Stimulated activated CD4-positive, alpha-beta T cell treated with anti-CD3 and anti-CD28 coated beads, Interleukin-1b, Interleukin-23, amount 100 ng/mL, for 4 hours (primary cell): ENCODE results near the gene ZFHX2.
"Not testable (repeated sequence)": the region's sequence is repeated elsewhere in the genome, so short reads cannot be mapped to it uniquely, and the experiment has no call there.

Experiments
- DNase-seq, 2 donors: peaks; one replicate each; pipeline ENCODE4 v3.0.0-alpha.2; 2020; ENCODE audit warnings: low read depth in 2 of 2

ZFHX2 gene

DNA sequence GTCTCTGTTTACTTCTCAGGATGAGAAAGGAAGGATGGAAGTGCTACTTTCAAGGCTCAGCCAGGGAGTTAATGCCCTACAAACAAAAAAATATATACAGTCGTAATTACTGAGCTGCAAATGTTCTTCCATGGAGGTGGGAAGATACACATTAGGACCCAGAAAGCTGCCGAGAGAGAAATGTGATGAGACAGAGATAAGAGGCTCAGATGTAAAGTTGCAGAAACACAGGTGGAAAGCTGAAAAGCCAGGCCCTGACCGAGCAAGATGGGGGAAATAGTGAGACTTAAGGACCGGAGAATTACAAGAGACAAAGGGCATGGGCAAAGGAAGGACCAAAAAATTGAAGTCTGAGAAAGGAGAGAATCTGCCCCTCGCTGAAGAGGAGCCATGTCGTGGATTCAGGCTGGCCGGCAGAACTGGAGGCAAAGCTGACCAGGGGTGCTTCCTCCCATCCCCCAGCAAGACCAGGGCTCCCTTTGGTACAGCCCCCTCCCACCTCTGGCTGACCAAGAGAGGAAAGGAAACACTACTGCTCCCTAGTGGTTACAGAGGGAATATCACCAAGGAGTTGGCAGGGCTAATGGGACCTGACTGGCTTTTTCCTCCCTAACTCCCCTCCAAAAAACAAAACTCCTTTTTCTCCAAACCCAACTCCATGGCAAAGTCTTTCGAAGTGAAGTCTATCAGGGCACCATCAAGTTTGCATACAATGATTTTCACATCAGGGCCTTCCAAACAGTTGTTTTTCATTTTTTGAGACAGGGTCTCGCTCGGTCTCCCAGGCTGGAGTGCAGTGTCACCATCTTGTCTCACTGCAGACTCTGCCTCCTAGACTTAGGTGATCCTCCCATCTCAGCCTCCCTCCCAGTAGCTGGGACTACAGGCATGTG is 12.1 kb downstream of the ZFHX2 start:
- DNase-seq = no peak

DNA sequence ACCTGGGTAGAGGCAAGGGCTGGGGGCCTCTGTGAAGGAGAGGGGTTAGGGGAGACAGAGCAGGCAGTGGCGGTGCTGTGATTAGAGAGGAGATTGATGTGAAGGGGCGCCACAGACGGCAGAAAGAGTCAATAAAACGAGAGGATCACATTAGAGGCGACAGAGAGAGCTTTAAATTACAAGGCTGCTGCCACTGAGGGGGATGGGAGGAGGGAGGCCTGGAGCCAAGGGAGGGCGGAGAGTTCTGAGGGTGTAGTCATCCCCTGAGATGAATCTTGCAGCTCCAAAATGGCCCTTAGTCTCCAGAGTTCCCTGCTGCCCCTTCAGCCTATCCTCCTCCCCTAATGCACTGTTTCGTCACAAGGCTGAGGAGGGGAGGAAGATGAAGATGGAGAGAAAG is 12.8 kb downstream of the ZFHX2 start:
- DNase-seq = no peak

DNA sequence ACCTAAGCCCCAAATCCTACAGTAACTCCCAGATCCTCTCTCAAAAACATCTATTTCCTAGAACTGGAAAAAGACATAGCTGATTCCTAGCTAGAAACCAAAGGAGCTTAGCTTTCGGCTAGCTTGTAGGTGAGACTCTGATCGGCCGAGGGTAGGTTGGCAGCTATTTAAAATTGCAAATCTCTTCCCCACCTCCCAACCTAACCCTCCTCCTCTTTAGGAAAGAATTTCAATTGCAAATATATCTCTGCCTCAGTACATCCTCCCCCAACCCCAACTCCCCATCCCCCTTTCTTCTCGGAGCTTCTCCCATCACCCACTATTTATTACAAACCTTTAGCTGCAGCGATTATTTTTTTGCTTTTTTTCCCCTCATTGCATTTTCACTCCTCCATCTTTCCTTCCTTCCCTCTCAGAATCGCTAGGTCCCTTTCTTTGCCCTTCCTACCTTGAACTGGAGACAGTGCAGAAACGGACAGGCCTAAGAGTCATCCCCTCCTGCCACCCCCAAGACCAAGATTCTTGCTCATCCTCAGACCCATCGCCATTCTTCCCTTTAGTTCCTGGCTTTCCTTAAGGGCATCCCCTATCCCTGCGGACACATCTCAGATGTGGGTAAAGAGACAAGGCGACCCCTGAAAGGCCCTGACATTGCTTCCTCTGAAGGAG is 13.4 kb downstream of the ZFHX2 start:
- DNase-seq = no peak

DNA sequence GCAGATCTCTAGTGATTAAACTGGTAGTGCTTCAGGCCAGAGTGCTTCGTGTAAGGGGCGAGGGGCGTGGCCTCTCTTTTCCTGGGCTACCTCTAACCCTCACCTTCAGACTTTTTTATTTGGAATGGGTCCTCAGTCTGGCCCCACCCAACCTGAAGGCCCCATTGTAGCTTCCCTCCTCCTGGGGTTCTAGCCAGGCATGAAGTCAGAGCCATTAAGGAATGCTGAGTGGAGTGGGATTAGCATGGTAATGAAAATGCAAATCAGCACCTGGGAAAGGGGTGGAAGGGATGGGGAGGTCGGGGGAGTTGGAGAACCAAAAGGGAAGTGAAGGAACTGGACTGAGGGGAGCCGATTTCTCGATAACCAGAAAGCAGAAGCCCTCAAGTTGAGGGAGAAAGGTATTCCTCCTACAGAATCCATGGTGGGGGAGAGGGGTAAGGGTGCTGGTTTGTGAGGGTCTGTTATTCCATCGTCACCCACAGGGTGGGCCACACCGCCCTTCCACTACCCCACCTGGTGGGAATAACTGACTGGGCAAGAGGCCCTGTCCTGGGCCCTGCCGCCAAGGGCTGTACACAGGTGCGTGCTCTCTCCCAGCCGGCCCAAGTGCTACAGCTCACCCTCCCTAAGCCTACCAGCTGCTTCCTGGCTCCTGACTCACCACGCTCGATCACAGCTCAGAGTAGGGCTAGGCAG is 14.1 kb downstream of the ZFHX2 start:
- no peak for DNase-seq

DNA sequence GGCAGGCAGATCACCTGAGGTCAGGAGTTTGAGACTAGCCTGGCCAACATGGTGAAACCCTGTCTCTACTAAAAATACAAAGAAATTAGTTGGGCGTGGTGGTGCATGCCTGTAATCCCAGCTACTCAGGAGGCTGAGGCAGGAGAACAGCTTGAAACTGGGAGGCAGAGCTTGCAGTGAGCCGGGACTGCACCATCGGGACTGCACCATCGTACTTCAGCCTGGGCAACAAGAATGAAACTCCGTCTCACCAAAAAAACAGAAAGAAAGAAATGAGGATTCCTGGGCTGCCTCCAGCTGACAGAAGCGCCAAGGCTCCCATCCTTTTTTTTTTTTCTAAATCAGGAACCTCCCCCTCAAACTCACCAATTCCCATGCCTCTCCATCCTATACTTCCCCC is 14.7 kb downstream of the ZFHX2 start:
- DNase-seq = not testable (repeated sequence)

DNA sequence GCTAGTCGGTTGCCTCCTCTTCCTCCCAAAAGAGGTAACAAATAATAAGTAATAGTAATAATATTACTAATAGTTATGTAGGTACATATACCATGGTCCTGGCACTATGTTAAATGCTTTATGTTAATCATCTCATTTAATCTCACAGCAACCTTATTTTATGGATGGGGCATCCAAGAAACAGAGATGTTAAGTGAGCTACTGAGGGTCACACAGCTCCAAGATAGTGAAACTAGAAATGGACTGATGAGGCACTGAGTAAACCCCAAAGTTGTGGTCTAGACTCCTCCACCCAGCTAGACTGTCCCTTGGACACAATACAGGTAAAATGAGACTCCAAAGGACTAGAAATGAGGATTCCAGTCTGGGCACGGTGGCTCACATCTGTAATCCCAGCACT is 15.1 kb downstream of the ZFHX2 start:
- DNase-seq = no peak

DNA sequence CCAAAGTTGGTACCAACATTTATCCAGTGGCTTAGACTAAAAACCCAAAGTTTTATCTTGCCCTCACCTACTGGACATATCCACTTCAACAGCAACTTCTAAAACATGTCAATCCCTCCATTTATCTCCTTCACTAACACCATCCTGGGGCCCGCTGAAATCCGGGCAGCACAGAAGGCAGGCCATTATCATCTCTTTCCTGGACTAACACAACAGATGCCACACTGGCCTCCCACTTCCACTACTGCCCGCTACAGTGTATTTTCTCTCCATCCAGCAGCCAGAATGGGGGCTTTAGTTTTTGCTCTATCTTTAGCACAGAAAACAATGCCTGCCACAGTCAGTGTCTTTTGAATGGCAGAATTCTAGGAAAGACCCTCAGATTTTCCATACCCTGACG is 15.6 kb downstream of the ZFHX2 start:
- DNase-seq = no peak

DNA sequence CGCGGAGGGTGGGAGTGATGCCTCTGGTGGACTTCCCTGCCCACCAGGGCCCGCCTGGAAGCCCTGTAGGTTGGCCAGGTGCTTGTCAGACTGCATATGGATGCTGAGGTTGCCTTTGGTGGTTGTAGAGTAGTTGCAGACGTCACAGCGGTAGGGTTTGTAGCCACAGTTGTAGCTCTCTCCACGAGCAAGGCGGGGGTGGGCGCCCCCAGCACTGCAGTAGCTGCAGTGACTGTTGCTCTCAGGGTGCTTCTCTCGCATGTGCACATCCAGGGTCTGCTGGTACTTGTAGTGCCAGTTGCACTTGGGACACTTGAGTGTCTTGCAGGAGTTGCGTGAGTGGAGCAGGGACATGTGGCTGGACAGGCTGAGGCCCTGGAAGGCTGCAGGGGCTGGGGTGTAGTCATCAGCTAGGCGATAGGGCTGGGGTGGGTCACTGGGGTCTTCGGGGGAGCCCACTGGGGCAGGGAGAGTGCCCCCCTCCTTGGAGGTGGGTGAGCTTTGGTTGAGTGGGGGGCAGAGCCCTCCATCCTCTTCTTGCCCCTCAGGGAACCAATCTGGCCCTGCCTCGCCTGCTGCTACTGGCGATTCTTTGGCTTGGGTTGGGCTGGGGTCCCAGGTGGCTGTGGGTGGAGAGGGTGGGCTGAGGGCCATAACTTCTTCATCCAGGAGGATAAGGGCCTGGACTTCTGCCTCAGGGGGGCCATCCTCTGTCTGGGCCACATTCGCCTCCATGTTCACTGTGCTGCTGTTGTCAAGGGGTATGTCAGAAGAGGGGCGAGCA is 17.7 kb downstream of the ZFHX2 start:
- DNase-seq = no peak

DNA sequence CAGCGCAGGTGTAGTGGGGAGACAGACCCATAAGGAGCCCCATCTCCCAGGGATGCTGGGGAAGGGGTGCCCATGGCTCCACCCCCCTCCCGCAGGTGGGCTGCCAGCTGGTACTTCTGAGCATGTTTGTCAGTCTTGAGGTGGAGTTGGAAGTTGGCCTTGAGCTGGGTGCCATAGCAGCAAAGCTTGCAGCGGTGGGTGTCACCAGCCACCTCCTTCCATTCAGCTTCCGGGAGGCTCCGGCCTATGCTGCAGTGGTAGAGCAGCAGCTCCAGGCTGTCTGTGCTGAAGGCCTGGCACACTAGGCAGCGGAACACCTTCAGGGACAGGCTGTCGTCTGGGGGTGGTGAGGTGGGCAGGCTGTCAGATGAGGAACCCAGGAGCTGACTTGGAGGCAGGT is 18.9 kb downstream of the ZFHX2 start:
- DNase-seq = no peak

DNA sequence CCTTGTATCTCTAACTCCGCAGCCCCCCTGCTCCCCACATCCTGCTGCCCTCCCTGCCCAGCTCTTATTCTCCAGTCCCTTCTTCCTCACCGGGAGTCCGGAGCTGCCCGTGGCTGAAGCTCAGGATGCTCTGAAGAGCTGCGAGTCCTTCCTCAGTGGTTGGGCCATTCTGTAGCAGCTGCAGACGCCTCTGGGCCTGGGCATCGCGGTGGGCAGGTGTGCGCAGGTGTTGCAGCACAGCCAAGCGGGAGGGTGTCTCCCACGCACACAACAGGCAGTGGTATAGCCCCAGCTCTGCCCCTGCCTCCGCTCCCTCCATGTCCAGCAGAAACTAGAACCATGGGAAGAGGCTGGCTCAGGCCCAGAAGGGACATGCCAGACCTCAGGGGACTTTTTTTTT is 20.2 kb downstream of the ZFHX2 start:
- no peak for DNase-seq

DNA sequence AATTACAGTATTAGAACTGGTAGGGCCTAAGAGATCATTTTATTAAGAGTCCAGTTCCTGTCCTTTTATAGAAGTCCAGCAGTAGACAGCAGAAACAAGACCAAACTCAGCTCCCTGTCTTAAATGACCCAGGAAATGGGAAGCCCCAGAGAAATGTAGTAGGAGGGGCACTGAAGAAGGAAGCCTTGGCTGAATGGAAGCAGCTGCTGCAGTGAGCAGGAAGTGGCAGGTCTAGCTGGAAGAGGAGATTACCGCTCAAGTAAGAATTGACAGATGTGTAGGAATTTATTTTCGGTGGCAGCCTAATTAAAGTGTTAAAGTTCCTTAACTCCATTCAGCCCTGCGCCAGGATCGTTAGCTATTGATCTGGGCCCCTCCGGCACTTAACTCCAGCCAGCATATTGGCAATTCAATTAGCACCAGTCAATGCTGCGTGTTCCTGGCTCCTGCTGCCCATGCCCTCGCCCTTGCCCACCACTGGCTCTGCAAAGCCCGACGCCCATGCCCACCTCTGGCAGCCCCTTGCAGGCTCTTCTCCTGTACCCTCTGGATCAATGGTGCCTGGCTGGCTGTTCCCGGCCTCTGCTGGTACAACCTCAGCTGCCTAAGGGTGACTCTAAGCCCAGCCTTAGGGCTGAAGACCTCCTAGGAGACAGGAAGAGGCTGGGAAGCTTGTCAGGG is 21.1 kb downstream of the ZFHX2 start:
- DNase-seq = no peak

DNA sequence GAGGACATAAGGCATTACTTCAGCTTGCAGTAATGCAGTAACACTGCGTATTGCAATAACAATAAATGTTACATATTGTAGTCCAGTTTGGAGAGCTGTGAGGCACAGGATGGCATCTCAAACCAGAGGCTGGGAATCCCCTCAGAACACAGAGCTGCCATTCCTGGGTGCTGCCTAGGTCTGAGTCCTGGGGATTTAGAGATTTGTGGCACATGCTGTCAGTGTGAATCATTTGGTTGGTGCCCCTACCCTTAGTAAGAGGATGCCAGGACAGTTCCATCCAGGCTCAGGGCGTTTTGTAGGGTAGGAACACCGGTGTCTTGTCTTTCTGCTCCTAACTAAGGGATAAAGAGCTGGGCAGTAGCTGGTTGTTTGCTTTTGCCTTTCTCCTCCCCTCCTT is 22.5 kb downstream of the ZFHX2 start:
- no peak for DNase-seq

DNA sequence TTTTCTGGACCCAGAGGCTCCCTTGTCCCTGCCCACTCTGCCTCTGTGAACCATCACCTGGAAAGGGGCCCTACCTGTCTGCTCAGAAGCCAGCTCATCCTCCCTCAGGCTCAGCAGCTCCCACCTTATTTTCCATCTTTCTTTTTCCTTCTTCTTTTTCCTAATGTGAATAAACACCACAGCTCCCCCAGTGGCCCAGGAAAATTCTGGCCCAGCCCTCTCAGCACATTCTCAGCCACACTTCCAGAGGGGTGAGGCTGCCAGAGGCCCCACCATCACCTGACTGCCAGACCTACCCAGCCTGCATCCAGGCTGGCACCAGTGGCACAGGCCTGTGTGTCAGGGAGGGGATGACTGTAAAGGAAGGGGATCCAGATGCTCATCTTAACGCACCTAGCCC is 23.0 kb downstream of the ZFHX2 start:
- DNase-seq = no peak

DNA sequence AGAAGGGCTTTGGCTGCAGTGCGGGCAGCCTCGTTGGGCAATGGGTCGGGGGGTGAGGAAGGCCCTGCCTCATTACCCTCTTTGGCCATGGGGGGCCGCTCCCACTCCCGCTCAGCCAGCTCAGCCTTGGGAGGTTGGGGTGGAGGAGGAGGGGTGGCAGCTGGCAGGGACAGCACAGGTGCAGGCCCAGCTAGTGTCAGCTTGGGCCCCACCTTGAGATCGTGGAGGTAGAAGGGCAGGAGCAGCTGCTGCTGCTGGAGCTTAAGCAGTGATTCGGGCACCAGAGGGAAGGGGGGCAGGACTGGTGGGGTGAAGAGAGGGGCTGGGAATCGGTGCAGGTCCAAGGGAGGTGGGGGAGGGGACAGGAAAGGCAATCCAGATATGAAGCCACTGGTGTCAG is 26.0 kb downstream of the ZFHX2 start:
- no peak for DNase-seq

DNA sequence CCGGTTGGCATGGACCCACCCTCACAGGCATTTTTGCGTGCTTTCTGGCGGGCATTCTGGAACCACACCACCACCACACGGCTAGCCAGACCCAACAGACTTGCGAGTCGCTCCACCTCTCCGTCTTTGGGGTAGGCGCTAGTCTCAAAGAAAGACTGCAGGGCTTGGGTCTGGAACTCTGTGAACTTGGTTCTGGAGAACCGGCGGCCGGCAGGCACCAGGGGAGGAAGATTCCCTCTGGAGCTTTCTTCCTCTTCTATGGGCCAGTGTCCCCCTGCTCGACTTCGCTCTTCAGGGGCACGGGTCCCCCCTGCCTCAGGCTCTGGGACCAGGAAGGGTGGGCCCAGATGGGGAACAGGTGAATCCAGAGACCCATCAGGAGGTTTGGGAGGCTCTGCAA is 26.6 kb downstream of the ZFHX2 start:
- DNase-seq = no peak

DNA sequence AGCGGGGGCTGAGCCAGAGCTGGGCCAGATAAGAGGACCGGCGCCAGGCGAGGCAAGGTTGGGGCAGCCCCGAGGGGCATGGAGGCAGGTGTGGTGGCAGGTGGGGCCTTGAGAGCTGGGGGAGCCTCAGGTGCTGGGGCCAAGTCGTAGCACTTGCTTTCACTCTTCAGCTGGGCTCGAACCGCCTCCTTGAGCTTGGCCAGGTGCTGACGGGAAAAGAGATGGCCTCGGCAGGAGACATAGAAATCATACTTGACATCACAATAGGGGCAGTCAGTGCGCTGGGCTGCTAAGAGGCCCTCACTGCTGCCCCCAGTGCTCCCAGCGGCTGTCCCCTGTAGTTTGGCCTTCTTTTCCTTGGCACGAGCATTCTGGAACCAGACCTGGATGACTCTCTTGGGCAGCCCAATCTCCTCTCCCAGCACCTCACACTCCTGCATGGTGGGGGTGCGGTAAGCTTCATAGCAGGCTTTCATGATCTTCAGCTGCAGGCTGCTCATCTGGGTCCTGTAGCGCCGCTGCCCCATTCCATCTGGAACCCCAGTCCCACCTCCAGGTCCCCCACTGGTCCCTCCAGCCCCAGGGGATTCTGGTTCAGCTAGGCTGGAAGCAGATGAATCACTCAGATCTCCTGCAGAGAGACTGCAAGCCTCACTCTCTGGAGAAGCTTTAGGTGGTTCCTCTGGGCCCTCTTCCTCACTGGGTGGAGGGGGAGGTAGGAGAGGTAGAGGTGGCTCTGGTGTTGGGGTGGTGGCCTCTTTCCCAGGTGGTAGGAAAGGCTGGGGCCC is 28.1 kb downstream of the ZFHX2 start:
- DNase-seq = no peak

DNA sequence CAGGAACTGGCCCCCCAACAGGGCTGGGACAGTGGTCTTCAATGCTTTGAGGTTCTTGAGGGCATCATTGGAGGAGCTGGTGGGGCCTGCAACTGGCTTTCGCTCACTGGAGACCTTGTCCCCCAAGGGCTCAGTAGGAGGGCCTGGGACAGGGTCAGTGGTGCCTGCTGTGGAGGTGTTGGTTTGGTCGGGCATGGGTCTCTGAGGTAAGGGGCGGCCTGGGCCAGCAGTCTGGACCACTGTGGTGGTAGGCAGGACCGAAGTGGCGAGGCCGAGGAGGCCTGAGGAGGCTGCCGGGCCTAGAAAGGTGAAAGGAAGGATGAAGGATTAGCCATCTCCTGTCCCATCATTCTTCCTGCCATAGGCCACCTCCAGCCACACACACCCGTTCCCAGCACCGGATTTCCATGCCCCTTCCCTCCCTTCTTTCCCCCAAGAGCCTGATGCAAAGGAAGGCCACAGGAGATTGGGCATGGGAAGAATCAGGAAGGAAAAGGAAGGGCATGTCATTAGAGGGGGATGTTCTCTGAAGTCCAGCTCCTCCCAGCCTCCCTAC is 28.8 kb downstream of the ZFHX2 start:
- DNase-seq = no peak

DNA sequence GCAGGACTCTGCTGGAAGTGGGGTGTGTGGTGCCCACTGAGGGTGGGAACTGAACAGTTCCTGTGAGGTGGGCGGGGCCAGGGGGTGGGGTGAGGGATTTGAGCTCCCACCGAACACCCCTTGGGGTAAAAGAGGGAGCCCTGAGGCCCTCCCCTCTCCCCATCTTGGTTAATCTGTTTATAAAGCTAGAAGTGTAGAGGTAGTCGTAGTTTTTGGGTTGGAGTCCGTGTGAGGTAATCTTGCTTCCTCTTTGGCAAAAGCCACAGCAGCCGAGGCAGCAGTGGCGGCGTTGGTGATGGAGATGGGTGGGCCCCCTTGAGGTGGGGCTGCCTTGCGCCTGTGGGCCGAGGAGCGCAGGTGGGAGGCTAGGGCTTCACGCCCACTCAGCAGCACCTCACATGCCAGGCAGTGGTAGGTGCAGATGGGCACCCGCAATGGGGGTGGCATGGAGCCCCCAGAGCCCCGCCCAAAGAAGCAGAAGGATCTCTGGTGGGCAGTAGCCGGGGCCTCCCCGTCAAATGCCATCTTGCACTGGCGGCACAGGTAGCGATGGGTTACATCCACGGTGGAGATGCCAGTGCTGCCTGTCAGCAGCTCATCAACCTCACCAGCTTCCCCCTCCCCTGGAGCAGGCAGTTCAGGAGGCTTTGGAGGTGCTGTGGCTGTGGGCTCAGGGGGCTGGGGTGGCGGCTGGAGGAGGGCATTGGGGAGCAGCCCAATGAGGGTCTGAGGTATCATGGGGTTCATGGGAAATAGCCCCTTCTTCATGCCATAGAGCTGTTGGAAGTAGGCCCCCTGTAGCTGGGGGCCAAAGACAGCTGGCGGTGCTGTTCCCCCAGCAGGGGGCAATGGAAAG is 29.6 kb downstream of the ZFHX2 start:
- DNase-seq = no peak

DNA sequence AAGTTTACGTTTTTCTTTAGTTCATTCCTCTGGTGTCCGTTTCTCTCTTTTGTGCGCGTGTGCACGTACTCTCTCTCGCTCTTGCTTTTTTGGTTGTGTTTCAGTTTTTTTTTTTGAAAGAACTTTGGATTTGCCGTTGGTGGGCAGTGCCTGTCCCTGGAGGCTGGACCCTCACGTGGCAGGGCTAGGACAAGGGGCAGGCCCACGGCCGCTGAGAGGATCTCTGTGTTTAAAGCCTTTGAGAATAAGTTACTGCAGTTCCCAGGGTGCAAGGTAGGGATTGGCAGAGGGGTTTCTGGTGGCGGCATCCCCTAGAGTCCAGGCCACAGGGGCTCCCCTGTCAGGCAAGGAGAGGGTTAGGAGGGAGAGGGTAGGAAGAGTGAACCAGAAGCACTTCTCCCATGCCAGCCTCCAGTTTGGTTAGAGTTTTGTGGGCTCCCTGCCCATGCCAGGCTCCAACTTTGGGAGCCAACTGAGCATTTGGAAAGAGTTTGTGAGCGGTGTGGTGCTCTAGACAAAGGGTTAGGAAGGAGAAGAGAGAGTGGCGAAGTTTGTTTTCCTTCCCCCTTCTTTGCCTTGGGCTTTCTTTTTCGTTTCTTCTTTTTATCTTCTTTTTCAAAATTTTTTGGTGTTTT is 30.5 kb downstream of the ZFHX2 start:
- no peak for DNase-seq
